ENCODE results near the gene ABCA1.
"Not testable (repeated sequence)": the region's sequence is repeated elsewhere in the genome, so short reads cannot be mapped to it uniquely, and the experiment has no call there.

The ABCA1 gene

DNA sequence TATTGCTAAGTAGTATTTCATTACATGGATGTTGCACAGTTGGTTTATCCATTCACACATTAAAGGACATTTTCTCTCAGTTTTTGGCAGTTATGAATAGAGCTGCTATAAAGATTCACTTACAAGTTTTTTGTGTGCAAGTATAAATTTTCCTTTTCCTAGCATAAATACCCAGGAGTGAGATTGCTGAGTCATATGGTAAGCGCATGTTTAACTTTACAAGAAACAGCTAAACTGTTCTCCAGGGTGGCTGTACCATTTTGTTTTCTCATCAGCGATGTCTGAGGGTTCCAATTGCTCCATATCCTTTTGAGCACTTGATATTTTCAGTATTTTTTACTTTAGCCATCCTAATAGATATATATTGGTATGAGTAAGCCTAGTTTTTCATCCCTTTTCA, 16.4 kb upstream of the ABCA1 start:
- no peak for DNase-seq

DNA sequence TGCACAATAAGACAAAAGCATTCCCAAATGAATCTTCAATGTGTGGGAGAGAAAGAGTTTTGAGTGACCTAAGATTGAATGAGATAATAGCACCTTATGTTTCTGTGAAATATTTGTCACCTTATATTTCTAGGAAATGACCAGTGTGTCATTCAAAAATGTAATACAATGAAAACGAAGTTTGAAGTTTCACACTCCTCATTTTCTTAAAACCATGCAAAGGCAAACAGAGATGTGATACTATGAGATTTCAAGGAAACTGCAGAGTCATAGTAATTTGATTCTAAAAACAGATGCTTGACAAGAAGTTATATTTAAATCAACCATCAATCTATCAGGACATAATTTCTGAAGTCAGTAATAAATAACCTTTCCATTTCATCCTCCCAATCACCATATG, 13.6 kb upstream of the ABCA1 start:
- no peak for DNase-seq

DNA sequence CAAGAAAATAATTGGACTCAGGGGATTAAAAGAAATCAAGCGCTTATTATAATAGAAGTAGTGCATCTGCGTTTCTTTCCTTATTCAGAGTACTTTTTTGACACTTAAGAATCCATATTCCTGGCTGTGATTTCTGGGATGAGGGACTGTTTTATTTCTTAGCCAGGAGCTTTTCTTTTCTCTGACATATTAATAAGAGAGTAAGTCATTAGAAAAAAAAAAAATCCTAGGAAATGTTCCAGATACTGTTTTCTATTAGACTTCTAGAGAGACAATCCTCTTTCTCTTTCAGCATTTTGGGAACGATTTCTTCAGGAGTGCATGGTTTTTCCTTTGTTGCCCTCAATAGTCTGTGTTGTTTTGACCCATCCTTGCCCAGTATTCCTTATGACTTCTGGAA, 8.3 kb upstream of the ABCA1 start:
- DNase-seq = no peak

DNA sequence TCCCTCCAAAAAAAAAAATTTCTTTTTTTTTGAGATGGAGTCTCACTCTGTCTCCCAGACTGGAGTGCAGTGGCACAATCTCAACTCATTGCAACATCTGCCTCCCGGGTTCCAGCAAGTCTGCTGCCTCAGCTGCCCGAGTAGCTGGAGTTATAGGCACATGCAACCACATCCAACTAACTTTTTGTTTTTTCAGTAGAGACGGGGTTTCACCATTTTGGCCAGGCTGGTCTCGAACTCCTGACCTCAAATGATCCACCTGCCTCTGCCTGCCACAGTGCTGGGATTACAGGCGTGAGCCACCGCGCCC, 7.5 kb upstream of the ABCA1 start:
- not testable (repeated sequence) for DNase-seq

GRCh38 chr9:104934691-104935500, 6.9 kb upstream of the ABCA1 start:
- no peak for DNase-seq

DNA sequence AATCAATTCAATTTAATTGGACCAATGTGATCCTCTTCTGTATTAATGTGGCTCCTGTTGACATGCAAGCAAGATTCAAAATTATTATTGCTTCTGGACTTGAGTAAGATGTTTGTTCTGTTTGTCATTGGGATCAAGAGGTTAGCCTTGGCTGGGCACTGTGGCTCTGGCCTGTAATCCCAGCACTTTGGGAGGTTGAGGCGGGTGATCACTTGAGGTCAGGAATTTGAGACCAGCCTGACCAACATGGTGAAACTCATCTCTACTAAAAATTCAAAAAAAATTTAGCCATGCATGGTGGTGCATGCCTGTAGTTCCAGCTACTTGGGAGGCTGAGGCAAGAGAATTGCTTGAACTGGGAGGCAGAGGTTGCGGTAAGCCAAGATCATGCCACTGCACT, 5.1 kb upstream of the ABCA1 start:
- DNase-seq = not testable (repeated sequence)

DNA sequence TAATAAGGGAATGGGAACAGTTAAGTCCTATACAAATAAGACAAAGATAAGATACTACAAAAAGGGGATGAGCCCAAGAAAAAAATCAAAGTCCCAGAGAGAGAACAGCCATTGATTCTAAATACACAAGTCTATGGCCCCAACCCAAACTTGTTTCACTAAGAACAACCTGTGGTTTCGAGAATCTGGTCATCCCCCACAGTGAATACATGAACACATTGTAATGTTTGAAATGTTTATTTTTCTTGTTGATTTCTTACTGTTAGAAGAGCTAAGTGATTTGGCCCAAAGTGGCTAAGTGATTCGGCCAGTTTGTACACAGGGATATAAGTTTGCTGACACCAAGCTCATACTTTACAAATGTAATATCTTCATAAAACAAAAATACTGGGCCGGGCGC, 3.3 kb upstream of the ABCA1 start:
- DNase-seq = no peak

GRCh38 chr9:104927216-104927911, 591 bp downstream of the ABCA1 start:
- peak; percentile 19 to 33 for DNase-seq

GRCh38 chr9:104923740-104924139, 4.2 kb downstream of the ABCA1 start:
- DNase-seq = no peak

- DNase-seq = no peak
Observed at GRCh38 chr9:104923289-104923688, 4.7 kb downstream of the ABCA1 start.

GRCh38 chr9:104922748-104923147, 5.2 kb downstream of the ABCA1 start:
- not testable (repeated sequence) for DNase-seq

- DNase-seq = no peak
Observed at GRCh38 chr9:104921067-104921741, 6.8 kb downstream of the ABCA1 start.

GRCh38 chr9:104915753-104916152, 12.2 kb downstream of the ABCA1 start:
- no peak for DNase-seq

DNA sequence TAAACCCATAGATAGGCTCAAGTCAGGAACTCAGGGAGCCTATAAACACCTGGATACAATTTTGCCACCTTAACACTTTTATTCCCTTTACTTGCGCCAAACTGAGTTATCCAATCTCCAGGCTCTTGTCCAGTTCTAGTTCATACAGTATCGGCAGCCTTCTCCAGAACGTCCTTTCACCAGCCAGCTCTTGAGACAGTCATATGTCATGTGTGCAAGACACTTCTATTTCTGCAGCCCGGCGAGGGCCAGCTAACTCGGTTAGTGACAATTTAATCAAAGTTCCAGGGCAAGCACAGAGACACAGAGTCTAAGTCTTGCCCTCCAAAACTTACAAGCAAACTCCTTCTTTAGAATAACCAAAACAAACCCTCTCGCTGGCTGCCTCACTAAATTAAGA, 12.9 kb downstream of the ABCA1 start:
- no peak for DNase-seq

DNA sequence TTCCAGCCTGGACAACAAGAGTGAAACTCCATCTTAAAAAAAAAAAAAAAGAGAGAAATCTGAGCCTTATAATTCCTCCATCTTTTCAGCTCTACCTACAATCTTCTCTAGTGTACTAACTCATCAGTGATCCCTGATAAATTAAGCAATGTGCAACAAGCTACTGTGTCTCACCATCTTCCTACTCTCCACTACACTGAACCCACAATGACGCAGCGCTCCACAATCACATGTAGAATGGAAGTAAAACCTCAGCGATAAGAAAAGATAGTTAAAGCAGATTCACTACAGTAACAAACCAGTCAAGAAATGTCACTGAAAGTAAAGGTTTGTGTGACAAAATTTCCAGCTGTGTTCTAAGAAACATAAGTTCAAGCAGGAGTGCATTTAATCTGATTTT, 13.5 kb downstream of the ABCA1 start:
- DNase-seq = no peak

DNA sequence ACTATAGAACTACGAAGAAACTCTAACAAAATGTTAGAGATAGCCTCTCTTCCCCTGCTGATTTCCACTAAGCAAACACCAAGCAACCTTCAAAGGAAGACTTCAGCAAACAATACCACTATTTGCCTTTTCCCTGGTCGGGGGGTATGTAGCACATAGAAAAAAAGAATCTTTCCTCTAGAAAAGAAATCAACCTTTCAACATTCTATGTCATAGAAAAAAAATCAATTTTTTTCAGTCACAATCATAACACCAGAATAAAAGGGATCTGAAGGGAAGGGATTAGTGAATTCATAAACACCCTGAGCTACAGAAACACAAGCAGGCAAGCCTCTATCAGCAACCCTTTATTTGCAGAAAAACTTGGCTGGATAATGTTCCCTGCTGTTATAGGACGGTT, 15.3 kb downstream of the ABCA1 start:
- DNase-seq = no peak

DNA sequence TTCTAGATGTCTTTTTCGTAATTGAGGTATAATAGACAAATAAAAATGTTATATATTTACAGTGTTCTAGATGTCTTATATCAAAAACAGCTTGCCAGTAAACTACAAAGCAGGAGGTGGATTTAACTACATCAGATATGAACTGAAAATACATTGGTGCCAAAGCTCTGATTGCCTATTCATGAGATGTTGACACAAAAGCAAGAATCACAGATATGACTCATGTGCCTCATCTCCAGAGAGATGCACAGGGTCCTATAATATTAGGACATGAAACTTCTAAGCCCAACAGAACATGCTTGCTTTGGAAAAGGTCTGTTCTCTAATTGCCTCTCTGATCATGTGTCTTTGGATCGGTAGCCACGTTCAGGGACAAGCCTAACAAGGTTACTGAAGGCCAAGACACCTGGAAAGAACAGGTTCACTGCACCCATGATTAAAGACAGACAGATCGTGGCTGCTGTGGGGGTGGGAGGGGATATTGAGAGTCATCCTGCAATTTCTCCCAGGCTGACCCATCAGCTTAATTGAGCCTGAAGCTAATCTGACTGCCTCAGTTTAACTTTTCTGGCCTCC, 16.8 kb downstream of the ABCA1 start:
- DNase-seq = no peak

DNA sequence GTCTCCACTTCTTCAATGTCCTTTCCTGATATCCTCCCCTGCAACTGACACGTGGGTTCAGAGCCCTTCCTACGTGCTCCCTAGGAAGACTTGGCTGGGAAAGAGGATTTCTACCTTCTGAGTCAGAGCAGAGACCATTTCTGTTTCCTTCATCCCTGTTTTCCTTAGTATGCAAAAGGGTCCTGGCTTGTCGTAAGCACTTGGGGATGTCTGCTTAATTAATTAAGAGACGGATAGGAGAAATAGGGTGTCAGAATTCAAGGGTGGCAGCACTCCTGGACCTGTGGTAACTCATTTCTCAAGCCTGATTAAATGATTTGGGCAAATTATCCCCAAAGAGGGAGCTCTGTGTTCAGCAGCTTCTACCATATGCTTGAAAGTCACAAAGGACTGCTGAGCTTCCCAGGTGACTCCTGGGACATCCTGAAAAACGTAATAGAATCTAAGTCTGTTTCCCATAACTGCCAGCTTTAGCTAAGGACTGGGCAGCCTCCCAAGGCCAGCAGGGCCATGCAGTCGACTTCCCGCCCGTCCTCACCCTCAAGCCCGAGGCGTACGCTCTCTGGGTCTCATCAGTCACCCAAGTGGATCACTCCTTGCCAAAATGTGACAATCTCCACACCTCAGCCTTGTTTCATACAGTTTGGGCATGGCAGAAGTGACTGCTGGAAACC, 20.5 kb downstream of the ABCA1 start:
- DNase-seq = no peak

- DNase-seq = no peak
Observed at GRCh38 chr9:104906441-104907277, 21.3 kb downstream of the ABCA1 start.

GRCh38 chr9:104905931-104906330, 22.0 kb downstream of the ABCA1 start:
- no peak for DNase-seq

DNA sequence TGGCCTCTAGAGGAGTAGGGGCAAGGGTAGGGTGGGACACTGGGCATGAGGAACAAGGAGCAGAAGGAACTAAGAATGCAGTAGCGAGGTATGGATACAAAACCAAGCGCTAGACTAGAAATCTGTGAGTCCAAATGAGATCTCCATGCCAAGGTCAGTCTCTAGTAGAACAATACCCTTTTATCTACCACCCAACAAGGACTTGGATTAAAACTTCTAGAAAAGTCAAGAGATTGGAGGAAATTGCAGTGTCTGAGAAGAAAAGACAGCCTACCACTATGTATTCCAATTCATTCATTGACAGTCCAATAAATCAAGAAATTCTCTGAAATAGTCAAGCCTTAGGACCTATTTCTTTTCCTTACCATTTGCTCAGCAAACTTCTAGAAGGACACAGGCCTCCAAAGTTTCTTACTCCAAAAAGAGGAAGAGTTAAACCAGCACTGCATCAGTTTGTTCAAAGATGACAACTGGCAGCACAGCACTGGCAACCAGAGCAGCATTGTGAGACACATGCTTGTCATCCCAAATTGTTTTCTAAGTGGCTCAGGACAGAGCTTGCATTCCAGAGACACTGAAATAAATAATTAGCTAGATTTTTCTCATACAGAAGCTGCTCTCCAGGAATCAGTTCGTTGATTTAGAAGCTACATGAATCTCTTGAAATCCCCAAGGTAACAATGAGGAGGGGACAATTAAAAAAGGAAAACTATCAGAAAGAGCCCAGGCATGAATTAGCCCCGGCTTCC, 22.6 kb downstream of the ABCA1 start:
- DNase-seq = no peak
